ENCODE measurements around the gene NXNL2. TPM values are rescaled to one million over a fixed set of nuclear protein-coding genes. Genes with fewer than 3 reads are reported as not detected.

NXNL2 gene
- total and polyA plus RNA-seq, 2 experiments from 2014 or later, result 3.4 to 5.1 TPM

- Histone ChIP-seq H3K27ac (ENCODE audit: low read depth) (no peak overlapping the region), H3K36me3 (ENCODE audit: insufficient read depth) (no peaks in the 10 kb centered on the region), H4K20me1 (replicated peaks; ENCODE audit: insufficient read depth) (no peaks in the 10 kb centered on the region; the same call in 1 of the 2 replicates), H3K27me3 (ENCODE audit: insufficient read depth) (peaks cover 17% of the 10 kb centered on the region), H3K4me2 (no peak overlapping the region), H3K4me1 (ENCODE audit: insufficient read depth) (peaks cover 8% of the 10 kb centered on the region; the same call in 1 of the 2 replicates), H3K4me3 (no peak overlapping the region), H2AFZ (no peak overlapping the region), H3K9me2 (ENCODE audit: insufficient read depth) (no peaks in the 10 kb centered on the region), H3K79me2 (replicated peaks; ENCODE audit: insufficient read depth) (no peaks in the 10 kb centered on the region), H3F3A (replicated peaks; ENCODE audit: low read depth) (peaks cover 6% of the 10 kb centered on the region; the same call in 1 of the 2 replicates)
- ATAC-seq (no peak), DNase-seq (ENCODE audit: low spot score) (no peak)
- Mint-ChIP-seq H3K27me3 (ENCODE audit: insufficient read depth, low read depth, poor library complexity) (peaks cover 21% of the 10 kb centered on the region), H3K9me3 (peaks cover 4% of the 10 kb centered on the region), H3K27ac (no peak overlapping the region), H3K4me3 (no peak overlapping the region), H3K36me3 (ENCODE audit: low read depth) (no peaks in the 10 kb centered on the region; the same call in 2 of the 3 replicates), H3K4me1 (peaks cover 4% of the 10 kb centered on the region)
- no peak for TF ChIP-seq ETS1 (IDR thresholded peaks at IDR 0.05)
Observed at GRCh38 chr9:88538311-88539085, 3.5 kb downstream of the NXNL2 start.

DNA sequence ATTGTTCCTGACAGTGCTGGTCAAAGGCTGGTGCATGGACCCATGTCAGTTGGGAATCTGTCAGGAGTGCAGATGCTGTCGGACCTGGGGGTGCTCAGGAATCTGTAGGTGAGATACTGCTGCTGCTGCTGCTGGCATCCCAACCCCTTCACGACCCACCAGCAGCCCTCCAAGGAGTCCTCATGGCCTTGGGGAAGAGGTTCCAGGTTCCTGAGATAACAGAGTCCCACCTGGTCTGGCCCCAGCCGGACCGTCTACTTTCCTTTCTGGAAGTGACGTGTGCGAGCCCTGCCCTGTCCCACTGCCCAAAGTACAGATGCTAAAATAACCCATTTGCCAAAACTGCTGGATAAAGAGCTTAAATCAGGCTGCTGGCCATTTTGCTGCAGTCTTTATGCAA, 4.3 kb downstream of the NXNL2 start:
- Histone ChIP-seq H4K20me1 (replicated peaks; ENCODE audit: insufficient read depth) (no peaks in the 10 kb centered on the region; the same call in 1 of the 2 replicates), H3K4me3 (no peak overlapping the region), H3K9me2 (ENCODE audit: insufficient read depth) (no peaks in the 10 kb centered on the region), H3K27me3 (ENCODE audit: insufficient read depth) (peaks cover 17% of the 10 kb centered on the region), H3F3A (replicated peaks; ENCODE audit: low read depth) (no peaks in the 10 kb centered on the region), H2AFZ (no peak overlapping the region), H3K36me3 (ENCODE audit: insufficient read depth) (no peaks in the 10 kb centered on the region), H3K4me1 (ENCODE audit: insufficient read depth) (peaks cover 8% of the 10 kb centered on the region; the same call in 1 of the 2 replicates), H3K4me2 (no peak overlapping the region), H3K79me2 (replicated peaks; ENCODE audit: insufficient read depth) (no peaks in the 10 kb centered on the region), H3K27ac (ENCODE audit: low read depth) (no peak overlapping the region)
- Mint-ChIP-seq H3K27ac (no peak overlapping the region), H3K4me3 (no peak overlapping the region), H3K4me1 (peaks cover 1% of the 10 kb centered on the region), H3K36me3 (ENCODE audit: low read depth) (no peaks in the 10 kb centered on the region; the same call in 2 of the 3 replicates), H3K9me3 (no peaks in the 10 kb centered on the region), H3K27me3 (ENCODE audit: insufficient read depth, low read depth, poor library complexity) (peaks cover 17% of the 10 kb centered on the region)
- ATAC-seq (no peak), DNase-seq (ENCODE audit: low spot score) (no peak)
- TF ChIP-seq, protein P1, sequence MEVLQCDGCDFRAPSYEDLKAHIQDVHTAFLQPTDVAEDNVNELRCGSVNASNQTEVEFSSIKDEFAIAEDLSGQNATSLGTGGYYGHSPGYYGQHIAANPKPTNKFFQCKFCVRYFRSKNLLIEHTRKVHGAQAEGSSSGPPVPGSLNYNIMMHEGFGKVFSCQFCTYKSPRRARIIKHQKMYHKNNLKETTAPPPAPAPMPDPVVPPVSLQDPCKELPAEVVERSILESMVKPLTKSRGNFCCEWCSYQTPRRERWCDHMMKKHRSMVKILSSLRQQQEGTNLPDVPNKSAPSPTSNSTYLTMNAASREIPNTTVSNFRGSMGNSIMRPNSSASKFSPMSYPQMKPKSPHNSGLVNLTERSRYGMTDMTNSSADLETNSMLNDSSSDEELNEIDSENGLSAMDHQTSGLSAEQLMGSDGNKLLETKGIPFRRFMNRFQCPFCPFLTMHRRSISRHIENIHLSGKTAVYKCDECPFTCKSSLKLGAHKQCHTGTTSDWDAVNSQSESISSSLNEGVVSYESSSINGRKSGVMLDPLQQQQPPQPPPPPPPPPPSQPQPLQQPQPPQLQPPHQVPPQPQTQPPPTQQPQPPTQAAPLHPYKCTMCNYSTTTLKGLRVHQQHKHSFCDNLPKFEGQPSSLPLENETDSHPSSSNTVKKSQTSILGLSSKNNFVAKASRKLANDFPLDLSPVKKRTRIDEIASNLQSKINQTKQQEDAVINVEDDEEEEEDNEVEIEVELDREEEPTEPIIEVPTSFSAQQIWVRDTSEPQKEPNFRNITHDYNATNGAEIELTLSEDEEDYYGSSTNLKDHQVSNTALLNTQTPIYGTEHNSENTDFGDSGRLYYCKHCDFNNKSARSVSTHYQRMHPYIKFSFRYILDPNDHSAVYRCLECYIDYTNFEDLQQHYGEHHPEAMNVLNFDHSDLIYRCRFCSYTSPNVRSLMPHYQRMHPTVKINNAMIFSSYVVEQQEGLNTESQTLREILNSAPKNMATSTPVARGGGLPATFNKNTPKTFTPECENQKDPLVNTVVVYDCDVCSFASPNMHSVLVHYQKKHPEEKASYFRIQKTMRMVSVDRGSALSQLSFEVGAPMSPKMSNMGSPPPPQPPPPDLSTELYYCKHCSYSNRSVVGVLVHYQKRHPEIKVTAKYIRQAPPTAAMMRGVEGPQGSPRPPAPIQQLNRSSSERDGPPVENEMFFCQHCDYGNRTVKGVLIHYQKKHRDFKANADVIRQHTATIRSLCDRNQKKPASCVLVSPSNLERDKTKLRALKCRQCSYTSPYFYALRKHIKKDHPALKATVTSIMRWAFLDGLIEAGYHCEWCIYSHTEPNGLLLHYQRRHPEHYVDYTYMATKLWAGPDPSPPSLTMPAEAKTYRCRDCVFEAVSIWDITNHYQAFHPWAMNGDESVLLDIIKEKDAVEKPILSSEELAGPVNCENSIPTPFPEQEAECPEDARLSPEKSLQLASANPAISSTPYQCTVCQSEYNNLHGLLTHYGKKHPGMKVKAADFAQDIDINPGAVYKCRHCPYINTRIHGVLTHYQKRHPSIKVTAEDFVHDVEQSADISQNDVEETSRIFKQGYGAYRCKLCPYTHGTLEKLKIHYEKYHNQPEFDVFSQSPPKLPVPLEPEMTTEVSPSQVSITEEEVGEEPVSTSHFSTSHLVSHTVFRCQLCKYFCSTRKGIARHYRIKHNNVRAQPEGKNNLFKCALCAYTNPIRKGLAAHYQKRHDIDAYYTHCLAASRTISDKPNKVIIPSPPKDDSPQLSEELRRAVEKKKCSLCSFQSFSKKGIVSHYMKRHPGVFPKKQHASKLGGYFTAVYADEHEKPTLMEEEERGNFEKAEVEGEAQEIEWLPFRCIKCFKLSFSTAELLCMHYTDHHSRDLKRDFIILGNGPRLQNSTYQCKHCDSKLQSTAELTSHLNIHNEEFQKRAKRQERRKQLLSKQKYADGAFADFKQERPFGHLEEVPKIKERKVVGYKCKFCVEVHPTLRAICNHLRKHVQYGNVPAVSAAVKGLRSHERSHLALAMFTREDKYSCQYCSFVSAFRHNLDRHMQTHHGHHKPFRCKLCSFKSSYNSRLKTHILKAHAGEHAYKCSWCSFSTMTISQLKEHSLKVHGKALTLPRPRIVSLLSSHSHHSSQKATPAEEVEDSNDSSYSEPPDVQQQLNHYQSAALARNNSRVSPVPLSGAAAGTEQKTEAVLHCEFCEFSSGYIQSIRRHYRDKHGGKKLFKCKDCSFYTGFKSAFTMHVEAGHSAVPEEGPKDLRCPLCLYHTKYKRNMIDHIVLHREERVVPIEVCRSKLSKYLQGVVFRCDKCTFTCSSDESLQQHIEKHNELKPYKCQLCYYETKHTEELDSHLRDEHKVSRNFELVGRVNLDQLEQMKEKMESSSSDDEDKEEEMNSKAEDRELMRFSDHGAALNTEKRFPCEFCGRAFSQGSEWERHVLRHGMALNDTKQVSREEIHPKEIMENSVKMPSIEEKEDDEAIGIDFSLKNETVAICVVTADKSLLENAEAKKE (CRISPR knock-in tag; IDR thresholded peaks at IDR 0.05), result no peak
- no peak for TF ChIP-seq JUNB (IDR thresholded peaks at IDR 0.05; ENCODE audit: unreplicated experiment)
- TF ChIP-seq, protein P2, sequence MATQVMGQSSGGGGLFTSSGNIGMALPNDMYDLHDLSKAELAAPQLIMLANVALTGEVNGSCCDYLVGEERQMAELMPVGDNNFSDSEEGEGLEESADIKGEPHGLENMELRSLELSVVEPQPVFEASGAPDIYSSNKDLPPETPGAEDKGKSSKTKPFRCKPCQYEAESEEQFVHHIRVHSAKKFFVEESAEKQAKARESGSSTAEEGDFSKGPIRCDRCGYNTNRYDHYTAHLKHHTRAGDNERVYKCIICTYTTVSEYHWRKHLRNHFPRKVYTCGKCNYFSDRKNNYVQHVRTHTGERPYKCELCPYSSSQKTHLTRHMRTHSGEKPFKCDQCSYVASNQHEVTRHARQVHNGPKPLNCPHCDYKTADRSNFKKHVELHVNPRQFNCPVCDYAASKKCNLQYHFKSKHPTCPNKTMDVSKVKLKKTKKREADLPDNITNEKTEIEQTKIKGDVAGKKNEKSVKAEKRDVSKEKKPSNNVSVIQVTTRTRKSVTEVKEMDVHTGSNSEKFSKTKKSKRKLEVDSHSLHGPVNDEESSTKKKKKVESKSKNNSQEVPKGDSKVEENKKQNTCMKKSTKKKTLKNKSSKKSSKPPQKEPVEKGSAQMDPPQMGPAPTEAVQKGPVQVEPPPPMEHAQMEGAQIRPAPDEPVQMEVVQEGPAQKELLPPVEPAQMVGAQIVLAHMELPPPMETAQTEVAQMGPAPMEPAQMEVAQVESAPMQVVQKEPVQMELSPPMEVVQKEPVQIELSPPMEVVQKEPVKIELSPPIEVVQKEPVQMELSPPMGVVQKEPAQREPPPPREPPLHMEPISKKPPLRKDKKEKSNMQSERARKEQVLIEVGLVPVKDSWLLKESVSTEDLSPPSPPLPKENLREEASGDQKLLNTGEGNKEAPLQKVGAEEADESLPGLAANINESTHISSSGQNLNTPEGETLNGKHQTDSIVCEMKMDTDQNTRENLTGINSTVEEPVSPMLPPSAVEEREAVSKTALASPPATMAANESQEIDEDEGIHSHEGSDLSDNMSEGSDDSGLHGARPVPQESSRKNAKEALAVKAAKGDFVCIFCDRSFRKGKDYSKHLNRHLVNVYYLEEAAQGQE (IDR thresholded peaks at IDR 0.05; ENCODE audit: unreplicated experiment), result no peak
- no peak for TF ChIP-seq EZH2phosphoT487 (IDR thresholded peaks at IDR 0.05; ENCODE audit: unreplicated experiment)
